ENCODE data around the gene LMNA.

GRCh38 chr1:156163712-156164111 is 49.2 kb downstream of the LMNA start:
- no peak for TF ChIP-seq EP300 (IDR thresholded peaks at IDR 0.05)
- TF ChIP-seq, protein P1, sequence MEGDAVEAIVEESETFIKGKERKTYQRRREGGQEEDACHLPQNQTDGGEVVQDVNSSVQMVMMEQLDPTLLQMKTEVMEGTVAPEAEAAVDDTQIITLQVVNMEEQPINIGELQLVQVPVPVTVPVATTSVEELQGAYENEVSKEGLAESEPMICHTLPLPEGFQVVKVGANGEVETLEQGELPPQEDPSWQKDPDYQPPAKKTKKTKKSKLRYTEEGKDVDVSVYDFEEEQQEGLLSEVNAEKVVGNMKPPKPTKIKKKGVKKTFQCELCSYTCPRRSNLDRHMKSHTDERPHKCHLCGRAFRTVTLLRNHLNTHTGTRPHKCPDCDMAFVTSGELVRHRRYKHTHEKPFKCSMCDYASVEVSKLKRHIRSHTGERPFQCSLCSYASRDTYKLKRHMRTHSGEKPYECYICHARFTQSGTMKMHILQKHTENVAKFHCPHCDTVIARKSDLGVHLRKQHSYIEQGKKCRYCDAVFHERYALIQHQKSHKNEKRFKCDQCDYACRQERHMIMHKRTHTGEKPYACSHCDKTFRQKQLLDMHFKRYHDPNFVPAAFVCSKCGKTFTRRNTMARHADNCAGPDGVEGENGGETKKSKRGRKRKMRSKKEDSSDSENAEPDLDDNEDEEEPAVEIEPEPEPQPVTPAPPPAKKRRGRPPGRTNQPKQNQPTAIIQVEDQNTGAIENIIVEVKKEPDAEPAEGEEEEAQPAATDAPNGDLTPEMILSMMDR (IDR thresholded peaks at IDR 0.05): no peak
- TF ChIP-seq POLR2A (IDR thresholded peaks at IDR 0.05): no peak
